Measurements from ENCODE around the gene BRD9.
A peak's percentile ranks its signal among the peaks of the same experiment; 100 is the strongest.
"Not testable (repeated sequence)": the region's sequence is repeated elsewhere in the genome, so short reads cannot be mapped to it uniquely, and the experiment has no call there.

Gene BRD9

GRCh38 chr5:922436-923280, 30.1 kb upstream of the BRD9 start:
- DNase-seq, result no peak

- no peak for DNase-seq
These were observed 29.1 kb upstream of the BRD9 start for GRCh38 chr5:921456-922435.

- no peak for DNase-seq
These were observed 27.7 kb upstream of the BRD9 start for GRCh38 chr5:920321-920720.

- DNase-seq, result no peak
These were observed 26.9 kb upstream of the BRD9 start for GRCh38 chr5:919356-920000.

- DNase-seq, result not testable (repeated sequence)
These were observed 26.1 kb upstream of the BRD9 start for GRCh38 chr5:918717-919116.

GRCh38 chr5:916441-917293, 24.1 kb upstream of the BRD9 start:
- DNase-seq, result no peak

GRCh38 chr5:915946-916345, 23.3 kb upstream of the BRD9 start:
- no peak for DNase-seq

GRCh38 chr5:915346-915745, 22.7 kb upstream of the BRD9 start:
- not testable (repeated sequence) for DNase-seq

GRCh38 chr5:914612-915011, 22.0 kb upstream of the BRD9 start:
- DNase-seq, result no peak

- DNase-seq, result no peak
These were observed 21.6 kb upstream of the BRD9 start for GRCh38 chr5:914174-914573.

GRCh38 chr5:912280-913091, 19.9 kb upstream of the BRD9 start:
- DNase-seq, result peak; percentile 79

GRCh38 chr5:911601-912000, 19.0 kb upstream of the BRD9 start:
- no peak for DNase-seq

- no peak for DNase-seq
These were observed 18.2 kb upstream of the BRD9 start for GRCh38 chr5:910769-911160.

- no peak for DNase-seq
These were observed 17.6 kb upstream of the BRD9 start for GRCh38 chr5:909994-910768.

- no peak for DNase-seq
These were observed 16.5 kb upstream of the BRD9 start for GRCh38 chr5:909086-909485.

GRCh38 chr5:908172-908571, 15.6 kb upstream of the BRD9 start:
- DNase-seq, result no peak

- no peak for DNase-seq
These were observed 14.8 kb upstream of the BRD9 start for GRCh38 chr5:907366-907910.

GRCh38 chr5:905139-905642, 12.6 kb upstream of the BRD9 start:
- no peak for DNase-seq

- DNase-seq, result no peak
These were observed 11.1 kb upstream of the BRD9 start for GRCh38 chr5:903756-904096.
